SK-N-SH (cell line): ENCODE results near the gene POLR1E.
A peak's percentile ranks its signal among the peaks of the same experiment; 100 is the strongest.

Source experiments
- CHD2 ChIP-seq: fragments of 150-350 bp; IDR thresholded peaks from 2 replicates; pipeline ENCODE4 v1.6.1; 2018; ENCODE audit warnings: low read length; ENCODE audit not compliant: partially characterized antibody
- ELF1 ChIP-seq: IDR thresholded peaks from 2 replicates; pipeline ENCODE4 v1.4.0; 2012
- IRF3 ChIP-seq: fragments of 150-350 bp; IDR thresholded peaks from 2 replicates; pipeline ENCODE4 v1.6.1; 2016; ENCODE audit warnings: mild to moderate bottlenecking, low read depth, low read length
- MAX ChIP-seq: IDR thresholded peaks from 2 replicates; pipeline ENCODE4 v1.4.0; 2012; ENCODE audit warnings: low read depth
- RAD21 ChIP-seq: IDR thresholded peaks from 2 replicates; pipeline ENCODE4 v1.6.1; 2012; ENCODE audit warnings: mild to moderate bottlenecking, low read length
- RCOR1 ChIP-seq: fragments of 150-350 bp; IDR thresholded peaks from 2 replicates; pipeline ENCODE4 v1.6.1; 2017; ENCODE audit warnings: antibody characterized with exemption, low read length
- TF ChIP-seq, protein P1 (sequence below): fragments of 200-600 bp; sonication (generic); IDR thresholded peaks from 2 replicates; pipeline ENCODE4 v1.6.1; 2017; ENCODE audit warnings: antibody characterized with exemption, mild to moderate bottlenecking, moderate library complexity

- no peak for TF ChIP-seq RCOR1
- TF ChIP-seq IRF3 = peak; percentile 83
- peak; percentile 89 for TF ChIP-seq CHD2
- TF ChIP-seq MAX = peak; percentile 75
- peak; percentile 46 for TF ChIP-seq ELF1
- TF ChIP-seq RAD21 = no peak
- TF ChIP-seq, protein P1, sequence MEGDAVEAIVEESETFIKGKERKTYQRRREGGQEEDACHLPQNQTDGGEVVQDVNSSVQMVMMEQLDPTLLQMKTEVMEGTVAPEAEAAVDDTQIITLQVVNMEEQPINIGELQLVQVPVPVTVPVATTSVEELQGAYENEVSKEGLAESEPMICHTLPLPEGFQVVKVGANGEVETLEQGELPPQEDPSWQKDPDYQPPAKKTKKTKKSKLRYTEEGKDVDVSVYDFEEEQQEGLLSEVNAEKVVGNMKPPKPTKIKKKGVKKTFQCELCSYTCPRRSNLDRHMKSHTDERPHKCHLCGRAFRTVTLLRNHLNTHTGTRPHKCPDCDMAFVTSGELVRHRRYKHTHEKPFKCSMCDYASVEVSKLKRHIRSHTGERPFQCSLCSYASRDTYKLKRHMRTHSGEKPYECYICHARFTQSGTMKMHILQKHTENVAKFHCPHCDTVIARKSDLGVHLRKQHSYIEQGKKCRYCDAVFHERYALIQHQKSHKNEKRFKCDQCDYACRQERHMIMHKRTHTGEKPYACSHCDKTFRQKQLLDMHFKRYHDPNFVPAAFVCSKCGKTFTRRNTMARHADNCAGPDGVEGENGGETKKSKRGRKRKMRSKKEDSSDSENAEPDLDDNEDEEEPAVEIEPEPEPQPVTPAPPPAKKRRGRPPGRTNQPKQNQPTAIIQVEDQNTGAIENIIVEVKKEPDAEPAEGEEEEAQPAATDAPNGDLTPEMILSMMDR = no peak
Observed at GRCh38 chr9:37465249-37466036, 20.3 kb upstream of the POLR1E start, which contains the start of gene ZBTB5.
